ENCODE data around the gene LCN12.

The LCN12 gene, protein sequence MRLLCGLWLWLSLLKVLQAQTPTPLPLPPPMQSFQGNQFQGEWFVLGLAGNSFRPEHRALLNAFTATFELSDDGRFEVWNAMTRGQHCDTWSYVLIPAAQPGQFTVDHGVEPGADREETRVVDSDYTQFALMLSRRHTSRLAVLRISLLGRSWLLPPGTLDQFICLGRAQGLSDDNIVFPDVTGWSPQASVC

DNA sequence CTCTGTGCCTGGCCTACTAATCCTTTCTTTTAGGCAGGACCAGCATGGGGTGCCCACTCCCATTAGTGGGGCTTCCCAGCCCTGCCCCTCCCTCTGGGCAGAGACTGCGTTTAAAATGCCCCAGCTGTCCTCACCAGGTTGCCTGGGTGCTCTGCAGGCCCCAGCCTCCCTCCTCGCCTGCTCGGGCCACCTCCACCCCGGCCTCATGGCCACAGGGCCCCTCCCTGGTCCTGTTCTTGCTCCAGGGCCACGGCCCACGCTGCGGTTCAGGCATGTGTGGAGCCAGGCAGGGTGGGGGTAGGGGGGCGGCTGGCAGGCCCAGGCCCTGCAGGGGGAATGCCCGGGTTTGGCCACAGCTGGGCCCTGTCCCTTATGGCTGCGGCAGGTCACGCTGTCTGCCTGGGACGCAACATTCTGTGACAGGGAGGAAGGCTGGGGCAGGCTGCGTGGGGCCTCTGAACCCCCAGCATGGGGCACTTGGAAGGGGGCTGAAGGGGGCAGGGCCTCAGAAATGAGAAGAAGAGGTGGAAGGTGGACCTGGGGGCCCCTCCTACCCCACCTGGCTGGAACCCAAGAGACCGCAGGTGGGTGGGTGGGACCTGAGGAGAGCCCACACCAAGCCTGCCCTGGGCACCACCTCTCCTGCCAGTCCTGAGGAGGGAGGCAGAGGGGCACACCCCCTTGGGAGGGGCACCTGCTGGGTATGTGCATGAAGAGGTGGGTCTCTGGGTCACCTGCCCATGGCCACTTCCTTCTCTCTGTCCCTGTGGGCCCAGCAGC is at the start of gene LCN12:
LCN12 (plus strand) TSS at position 733 of the 780 bp plus-strand sequence. CDS start 55 bp downstream, outside the sequence.
- no peak for DNase-seq (ENCODE audit: low read depth)

DNA sequence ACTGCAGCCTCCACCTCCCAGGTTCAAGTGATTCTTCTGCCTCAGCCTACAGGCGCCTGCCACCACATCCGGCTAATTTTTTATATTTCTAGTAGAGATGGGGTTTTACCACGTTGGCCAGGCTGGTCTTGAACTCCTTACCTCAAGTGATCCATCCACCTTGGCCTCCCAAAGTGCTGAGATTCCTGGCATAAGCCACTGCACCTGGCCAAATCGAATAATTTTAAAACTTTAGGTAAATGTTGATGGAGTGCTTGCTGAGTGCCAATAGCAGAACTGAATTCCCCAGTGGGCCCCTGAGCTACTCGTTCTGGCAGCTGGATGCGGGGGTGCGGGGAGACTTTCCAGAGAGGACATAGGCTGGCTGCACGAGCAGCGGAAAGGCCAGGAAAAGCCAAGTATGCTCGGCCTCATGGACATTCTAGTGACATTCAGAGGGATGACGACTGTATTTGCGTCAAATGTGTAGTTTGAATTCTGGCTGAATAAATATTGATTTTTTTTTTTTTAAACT is 49.0 kb upstream of the LCN12 start:
- DNase-seq (ENCODE audit: low read depth), result no peak

DNA sequence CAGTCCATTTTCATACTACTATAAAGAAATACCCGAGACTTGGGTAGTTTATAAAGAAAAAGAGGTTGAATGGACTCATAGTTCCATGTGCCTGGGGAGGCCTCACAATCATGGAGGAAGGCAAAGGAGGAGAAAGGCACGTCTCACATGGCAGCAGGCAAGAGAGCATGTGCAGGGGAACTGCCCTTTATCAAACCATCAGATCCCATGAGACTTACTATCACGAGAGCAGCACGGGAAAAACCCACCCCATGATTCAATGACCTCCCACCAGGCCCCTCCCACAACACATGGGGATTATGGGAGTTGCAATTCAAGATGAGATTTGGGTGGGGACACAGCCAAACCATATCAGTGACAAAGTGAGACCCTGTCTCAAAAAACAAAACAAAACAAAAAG is 45.8 kb upstream of the LCN12 start:
- DNase-seq (ENCODE audit: low read depth), result no peak

- no peak for DNase-seq (ENCODE audit: low read depth)
Measured at GRCh38 chr9:136907011-136907914, 44.8 kb upstream of the LCN12 start.

DNA sequence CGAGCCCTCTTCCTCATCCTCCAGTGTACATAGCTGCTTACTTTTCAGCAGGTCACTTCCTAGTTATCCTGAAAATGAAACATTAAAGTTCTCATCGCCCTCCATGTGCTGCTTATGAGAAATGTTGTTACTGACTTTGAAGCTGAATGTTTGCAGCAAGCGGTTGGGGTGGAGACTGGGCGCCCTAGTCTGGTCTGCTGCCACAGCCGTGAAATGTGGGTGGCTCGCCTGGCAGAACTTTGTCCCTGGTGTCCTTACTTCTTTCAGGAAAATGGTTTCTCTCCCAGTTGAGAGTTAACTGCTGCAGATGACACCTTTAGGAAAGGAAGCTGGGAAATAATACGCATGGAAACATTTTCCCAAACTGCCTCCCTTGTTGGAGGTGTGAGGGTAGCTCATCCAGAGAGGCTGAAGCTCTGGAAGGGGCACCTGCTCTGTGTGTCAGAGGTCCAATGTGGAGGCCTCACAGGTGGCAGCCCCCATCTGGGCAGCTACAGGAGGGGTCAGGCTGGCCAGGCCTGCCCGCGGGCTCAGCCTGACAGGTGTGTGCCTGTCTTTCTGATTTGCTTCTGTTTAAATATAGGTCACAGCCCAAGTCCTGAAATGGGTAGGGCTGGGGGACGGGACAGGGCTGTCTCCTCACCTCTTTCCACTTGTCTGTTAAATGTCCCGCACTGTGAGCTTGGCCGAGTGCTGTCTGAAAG is 41.7 kb upstream of the LCN12 start:
- no peak for DNase-seq (ENCODE audit: low read depth)

DNA sequence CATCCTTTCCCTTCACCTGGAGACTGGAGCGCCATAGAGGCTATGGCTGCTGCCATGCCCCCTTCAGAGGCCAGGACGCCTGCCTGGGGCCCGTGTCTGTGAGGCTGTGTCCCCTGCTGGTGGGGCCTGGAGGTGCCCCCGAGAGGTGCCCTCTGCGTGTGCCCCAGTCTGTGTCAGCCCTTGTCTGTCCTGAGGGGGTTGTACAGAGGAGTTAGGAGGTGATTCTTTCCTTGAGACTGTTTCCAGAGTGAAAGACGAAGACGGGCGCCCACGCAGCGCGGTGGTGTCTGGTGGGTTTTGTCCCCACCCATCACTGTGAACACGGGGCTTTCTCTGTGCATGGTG is 41.2 kb upstream of the LCN12 start:
- no peak for DNase-seq (ENCODE audit: low read depth)

DNA sequence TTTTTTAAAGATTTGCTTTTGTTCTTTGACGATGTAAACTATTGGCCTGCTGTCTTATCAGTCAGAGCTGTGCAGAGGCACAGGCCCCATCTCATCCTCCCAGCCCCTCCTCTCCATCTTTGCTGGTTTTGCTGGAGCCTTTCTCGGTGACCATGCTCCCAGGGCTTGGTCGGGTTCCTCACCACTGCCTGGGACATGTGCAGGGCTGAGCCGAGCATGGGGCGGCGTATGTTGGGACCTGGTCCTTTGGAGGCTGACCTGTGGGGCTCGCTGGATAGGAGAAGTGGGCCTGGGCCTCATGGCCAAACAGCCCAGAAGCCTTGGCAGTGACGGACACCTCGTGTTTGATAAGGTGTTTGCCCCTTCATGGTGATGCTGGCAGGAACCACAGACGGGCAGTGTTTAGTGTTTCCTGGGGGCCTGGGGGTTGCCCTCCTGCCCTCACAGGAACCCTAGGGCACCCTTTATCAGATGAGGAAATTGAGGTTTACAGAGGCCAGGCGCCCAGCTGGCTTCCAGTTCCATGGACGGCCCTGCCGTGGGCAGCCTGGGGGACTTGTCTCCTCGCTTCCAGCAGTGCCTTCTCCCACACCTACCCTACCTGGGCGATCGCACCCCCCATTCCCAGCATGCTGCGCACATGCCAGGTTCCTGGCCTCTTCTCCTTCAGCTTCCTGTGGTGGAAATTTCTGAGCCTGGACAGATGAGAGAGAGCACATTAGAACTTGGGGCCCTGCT is 38.2 kb upstream of the LCN12 start:
- DNase-seq (ENCODE audit: low read depth), result no peak

DNA sequence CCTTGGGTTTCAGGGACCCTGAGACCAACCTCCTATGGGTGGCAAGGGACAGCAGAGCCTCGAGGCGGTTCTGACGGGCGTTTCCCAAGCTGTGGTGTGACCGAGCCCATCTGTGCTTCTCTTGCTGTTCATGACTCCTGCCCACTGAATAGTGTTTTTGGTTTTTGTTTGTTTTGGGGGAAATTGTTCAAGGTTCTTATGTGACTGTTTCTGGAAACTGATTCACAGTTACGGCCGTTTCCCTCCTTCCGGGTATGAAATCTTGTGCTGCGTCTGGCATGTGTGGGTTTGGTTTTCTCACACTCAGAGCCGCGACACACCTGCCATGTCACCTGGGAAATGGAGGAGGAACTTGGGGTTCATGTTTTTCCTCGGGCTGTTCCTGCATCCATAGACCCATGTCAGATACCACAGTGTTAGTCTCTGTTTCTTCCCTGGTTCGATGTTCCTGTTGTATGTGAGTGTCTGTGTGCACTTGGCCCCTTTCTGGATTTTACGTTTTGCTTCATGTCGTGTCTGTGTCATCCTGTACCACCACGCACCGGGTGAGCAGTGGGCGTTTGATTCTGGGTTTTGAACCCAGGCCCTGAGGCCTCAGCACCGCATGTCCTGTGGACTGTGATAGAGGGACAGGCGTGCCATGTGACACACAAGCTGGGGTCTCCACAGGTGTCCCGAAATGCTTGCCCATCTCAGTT is 36.3 kb upstream of the LCN12 start:
- DNase-seq (ENCODE audit: low read depth), result no peak

GRCh38 chr9:136916330-136917184 is 35.5 kb upstream of the LCN12 start:
- no peak for DNase-seq (ENCODE audit: low read depth)

- no peak for DNase-seq (ENCODE audit: low read depth)
Measured at GRCh38 chr9:136917902-136918301, 34.2 kb upstream of the LCN12 start.

GRCh38 chr9:136920069-136920468 is 32.0 kb upstream of the LCN12 start:
- DNase-seq (ENCODE audit: low read depth), result no peak

GRCh38 chr9:136920734-136921231 is 31.3 kb upstream of the LCN12 start:
- DNase-seq (ENCODE audit: low read depth), result no peak

DNA sequence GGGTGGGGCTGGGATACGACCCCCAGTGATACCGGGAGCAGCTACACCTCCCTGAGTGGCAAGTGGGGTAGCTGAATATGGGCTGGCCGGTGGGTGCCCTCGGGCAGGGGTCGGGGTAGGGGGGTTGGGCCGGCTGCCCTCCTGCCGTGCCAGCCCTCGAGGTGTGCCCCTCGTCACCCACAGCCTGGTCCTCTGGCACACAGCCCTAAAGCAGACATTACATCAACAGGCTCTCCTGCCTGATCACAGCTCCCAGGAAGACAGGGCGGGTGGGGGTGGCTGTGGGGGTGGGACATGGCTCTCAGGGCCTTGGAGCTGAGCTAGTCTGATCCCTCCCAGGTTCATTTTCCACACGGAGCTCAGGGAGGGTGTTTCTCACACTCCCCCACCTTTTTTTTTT is 30.8 kb upstream of the LCN12 start:
- DNase-seq (ENCODE audit: low read depth), result no peak

- DNase-seq (ENCODE audit: low read depth), result no peak
Measured at GRCh38 chr9:136921718-136922117, 30.4 kb upstream of the LCN12 start.

DNA sequence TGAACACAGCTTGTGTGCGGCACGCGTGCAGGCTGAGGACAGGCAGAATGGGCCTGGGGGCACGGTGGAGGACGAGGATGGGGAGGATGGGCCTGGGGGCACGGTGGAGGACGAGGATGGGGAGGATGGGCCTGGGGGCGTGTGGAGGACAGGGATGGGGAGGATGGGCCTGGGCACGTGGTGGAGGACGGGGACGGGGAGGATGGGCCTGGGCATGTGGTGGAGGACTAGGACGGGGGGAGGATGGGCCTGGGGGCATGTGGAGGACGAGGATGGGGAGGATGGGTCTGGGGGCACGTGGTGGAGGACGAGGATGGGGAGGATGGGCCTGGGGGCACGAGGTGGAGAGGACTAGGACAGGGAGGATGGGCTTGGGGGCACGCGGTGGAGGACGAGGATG is 29.5 kb upstream of the LCN12 start:
- DNase-seq (ENCODE audit: low read depth), result no peak

GRCh38 chr9:136923881-136924280 is 28.2 kb upstream of the LCN12 start:
- no peak for DNase-seq (ENCODE audit: low read depth)

GRCh38 chr9:136925414-136926153 is 26.5 kb upstream of the LCN12 start:
- no peak for DNase-seq (ENCODE audit: low read depth)

DNA sequence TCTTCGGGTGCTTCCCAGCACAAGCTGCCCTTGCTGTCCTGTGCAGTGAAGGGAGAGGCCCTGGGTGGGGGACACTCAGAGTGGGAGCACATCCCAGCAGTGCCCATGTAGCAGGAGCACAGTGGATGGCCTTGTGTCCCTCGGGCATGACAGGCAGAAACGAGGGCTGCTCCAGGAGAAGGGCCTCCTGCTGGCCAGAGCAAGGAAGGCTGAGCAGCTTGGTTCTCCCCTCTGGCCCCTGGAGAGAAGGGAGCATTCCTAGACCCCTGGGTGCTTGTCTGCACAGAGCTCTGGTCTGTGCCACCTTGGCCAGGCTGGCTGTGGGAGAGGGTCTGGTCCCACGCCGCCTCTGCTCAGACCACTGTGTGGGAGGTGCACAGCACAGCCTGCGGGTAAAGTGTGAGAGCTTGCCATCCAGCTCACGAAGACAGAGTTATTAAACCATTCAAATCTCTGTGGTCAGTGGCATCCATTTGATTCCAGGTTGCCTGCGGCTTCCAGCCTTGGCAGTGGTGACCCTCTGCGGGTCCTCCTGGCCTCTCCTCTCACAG is 25.8 kb upstream of the LCN12 start:
- DNase-seq (ENCODE audit: low read depth), result no peak

Measured in stimulated activated CD8-positive, alpha-beta memory T cell treated with anti-CD3 and anti-CD28 coated beads, Interleukin-4, amount 100 ng/mL, for 24 hours (primary cell).